ENCODE results near the gene ERAS.

Gene ERAS

DNA sequence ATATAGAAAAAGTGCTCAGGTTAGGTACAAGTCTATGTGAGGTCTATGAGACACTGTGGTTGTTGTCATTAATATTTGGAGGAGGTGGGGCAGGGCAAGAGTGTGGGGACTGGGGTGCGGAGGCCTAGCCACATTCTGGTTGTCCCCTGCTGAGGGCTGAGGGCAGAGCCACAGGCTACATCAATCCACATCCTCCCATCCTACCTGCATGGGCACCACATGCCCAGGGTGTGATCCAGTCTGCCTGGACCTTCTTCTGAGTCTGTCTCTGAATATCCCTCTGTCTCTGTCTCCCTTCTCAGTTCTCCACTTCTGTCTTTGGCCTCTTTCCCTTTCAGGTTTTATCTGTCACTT is 41.1 kb upstream of the ERAS start:
- DNase-seq (ENCODE audit: low read depth) = no peak
- H3K4me3 ChIP-seq (ENCODE audit: low read depth, low read length) = no peak overlapping the region
- TF ChIP-seq, protein P1, sequence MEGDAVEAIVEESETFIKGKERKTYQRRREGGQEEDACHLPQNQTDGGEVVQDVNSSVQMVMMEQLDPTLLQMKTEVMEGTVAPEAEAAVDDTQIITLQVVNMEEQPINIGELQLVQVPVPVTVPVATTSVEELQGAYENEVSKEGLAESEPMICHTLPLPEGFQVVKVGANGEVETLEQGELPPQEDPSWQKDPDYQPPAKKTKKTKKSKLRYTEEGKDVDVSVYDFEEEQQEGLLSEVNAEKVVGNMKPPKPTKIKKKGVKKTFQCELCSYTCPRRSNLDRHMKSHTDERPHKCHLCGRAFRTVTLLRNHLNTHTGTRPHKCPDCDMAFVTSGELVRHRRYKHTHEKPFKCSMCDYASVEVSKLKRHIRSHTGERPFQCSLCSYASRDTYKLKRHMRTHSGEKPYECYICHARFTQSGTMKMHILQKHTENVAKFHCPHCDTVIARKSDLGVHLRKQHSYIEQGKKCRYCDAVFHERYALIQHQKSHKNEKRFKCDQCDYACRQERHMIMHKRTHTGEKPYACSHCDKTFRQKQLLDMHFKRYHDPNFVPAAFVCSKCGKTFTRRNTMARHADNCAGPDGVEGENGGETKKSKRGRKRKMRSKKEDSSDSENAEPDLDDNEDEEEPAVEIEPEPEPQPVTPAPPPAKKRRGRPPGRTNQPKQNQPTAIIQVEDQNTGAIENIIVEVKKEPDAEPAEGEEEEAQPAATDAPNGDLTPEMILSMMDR (conservative IDR thresholded peaks at IDR 0.05; ENCODE audit: low read depth, low read length) = no peak

DNA sequence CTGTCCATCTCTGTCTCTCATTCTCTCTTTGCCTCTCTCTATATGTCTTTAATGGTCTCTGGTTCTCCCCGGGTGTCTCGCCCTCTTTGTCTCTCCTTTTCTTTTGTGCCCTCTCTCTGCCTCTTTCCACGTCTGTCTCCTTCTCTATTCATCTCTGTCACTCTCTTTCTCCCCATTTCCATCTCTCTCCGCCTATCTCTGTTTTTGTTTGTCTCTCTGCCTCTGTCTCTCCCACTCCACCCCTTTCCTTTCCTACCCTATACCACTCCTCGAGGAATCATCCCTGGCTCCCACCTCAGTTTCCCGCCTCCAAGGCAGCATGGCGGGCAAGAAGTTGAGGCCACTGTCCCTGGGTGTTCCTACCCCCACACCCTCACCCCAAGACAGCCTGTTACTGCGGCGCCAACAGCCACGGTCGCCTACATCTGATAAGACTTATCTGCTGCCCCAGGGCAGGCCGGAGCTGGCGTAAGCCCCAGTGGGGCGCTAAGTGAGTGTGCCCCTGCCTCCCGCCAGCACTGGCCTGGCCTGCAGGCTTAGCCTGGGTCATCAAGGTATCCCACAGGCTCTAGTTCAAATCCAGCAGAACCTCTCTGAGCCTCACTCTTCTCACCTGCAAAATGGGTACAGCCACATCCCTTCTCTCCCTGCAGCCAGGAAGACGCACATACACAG is 40.6 kb upstream of the ERAS start:
- TF ChIP-seq, protein P1 (conservative IDR thresholded peaks at IDR 0.05; ENCODE audit: low read depth, low read length) = no peak
- no peak for DNase-seq (ENCODE audit: low read depth)
- no peak overlapping the region for H3K4me3 ChIP-seq (ENCODE audit: low read depth, low read length)

- H3K4me3 ChIP-seq (ENCODE audit: low read depth, low read length) = no peak within 1 kb of the TSS
- TF ChIP-seq, protein P1 (conservative IDR thresholded peaks at IDR 0.05; ENCODE audit: low read depth, low read length) = no peak
Measured at GRCh38 chrX:48786341-48786800, 39.9 kb upstream of the ERAS start, which contains the start of gene GATA1. GATA1 (plus strand) TSS chrX:48786590; CDS start chrX:48791110, 4,520 bp downstream.

DNA sequence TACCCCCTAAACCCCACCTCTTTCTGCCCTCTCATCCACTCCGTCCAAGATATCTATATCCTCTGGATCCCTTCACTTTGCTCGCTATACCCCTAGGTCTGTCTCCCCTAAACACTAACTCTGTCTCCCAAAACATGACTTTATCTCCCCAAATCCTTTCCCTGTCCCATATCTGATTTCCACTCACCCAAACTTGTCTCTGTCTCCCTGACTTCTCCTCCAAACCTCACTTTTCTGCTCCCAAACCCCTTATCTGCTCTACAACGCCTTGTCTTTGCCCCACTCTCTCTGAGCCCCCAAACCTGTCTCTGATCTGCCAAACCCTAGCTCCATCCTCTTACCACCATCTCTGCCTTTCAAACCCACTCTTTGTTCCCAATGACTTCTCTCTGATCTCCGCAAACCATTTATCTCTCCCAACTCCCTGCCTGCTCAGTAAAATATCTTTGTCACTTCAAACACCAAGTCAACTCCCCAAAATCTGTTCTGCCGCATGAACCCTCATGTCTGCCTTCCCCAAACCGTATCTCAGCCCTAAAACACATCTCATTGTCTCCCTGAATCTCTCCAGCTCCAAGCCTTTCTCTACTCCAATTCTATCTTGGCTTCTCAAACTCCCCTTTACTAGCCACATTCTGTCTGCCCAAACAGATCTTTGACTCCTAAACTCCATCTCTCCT is 39.3 kb upstream of the ERAS start:
- no peak for DNase-seq (ENCODE audit: low read depth)
- H3K4me3 ChIP-seq (ENCODE audit: low read depth, low read length) = no peak overlapping the region
- TF ChIP-seq, protein P1 (conservative IDR thresholded peaks at IDR 0.05; ENCODE audit: low read depth, low read length) = no peak

More at GRCh38 chrX:48786341-48786800, 39.9 kb upstream of the ERAS start, which contains the start of gene GATA1:
- no peak for DNase-seq (ENCODE audit: low read depth)

- TF ChIP-seq, protein P1 (conservative IDR thresholded peaks at IDR 0.05; ENCODE audit: low read depth, low read length) = no peak
- no peak overlapping the region for H3K4me3 ChIP-seq (ENCODE audit: low read depth, low read length)
Measured at GRCh38 chrX:48787505-48788443, 38.5 kb upstream of the ERAS start.

DNA sequence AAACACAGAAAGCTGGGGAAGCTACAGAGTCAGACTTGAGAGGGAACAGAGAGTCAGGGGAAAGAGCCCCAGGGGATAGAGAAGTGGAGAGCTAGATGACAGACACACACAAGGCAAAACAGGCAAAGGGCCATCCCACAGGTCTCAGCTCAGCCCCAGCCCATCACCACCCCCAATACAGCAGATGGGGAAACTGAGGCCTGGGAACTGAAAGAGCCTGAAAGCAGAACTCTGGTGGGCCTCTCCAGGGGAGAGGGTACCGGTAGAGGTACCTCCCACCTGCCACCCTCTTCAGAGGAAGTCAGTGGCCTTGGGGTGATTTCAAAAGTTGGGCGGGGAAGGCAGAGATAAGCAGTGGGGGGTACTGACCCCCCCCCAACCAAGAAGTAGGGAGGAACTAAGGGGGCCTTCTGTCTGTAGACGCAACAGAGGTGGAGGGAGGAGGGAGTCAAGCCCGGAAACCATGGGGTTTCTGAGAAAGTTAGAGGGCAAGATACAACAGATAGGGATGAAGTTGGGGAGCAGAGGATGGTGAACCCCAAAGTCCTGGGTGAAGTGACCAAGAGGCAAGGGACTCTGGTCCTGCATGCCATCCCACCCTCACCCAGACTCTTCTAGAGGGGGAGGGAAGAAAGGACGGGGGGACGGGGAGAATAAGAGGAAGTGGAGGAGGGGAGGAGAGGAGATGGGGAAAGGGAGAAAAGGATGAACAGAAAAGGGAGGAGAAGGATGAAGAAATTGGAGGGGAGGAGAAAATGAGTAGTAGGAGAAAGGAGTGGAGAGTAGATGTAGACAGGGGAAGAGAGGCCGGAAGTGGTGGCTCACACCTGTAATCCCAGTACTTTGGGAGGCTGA is 36.7 kb upstream of the ERAS start:
- TF ChIP-seq, protein P1 (conservative IDR thresholded peaks at IDR 0.05; ENCODE audit: low read depth, low read length) = no peak
- no peak overlapping the region for H3K4me3 ChIP-seq (ENCODE audit: low read depth, low read length)
- DNase-seq (ENCODE audit: low read depth) = no peak

More at GRCh38 chrX:48787505-48788443, 38.5 kb upstream of the ERAS start:
- no peak for DNase-seq (ENCODE audit: low read depth)
